Panc1 (cell line): ENCODE results near the gene DEGS2. TPM values are rescaled to one million over a fixed set of nuclear protein-coding genes. Genes with fewer than 3 reads are reported as not detected.

Experiments
- ATAC-seq: fragments of 200-7000 bp; cut with Tn5 transposase; 2 replicates; pipeline ENCODE4 v1.9.1; 2020; ENCODE audit warnings: mild to moderate bottlenecking, moderate library complexity
- BruUV-seq: library from RNA; stranded (reverse); fragments of 400-500 nt; replicated peaks from 2 replicates; lab custom pipeline; 2021; lab: Mats Ljungman, UMichigan
- CTCF ChIA-PET: fragments of 300-600 bp; sonication (Branson Sonifier 250); formaldehyde crosslinking; loops from one replicate; lab custom pipeline; 2022; ENCODE audit warnings: antibody characterized with exemption; lab: Charles Lee
- POLR2A ChIA-PET: fragments of 300-600 bp; sonication (Branson Sonifier 250); formaldehyde crosslinking; loops from one replicate; lab custom pipeline; 2022; ENCODE audit warnings: antibody characterized with exemption; lab: Charles Lee
- DNase-seq: peaks from one replicate; pipeline ENCODE4 v3.0.0-alpha.2; 2010; ENCODE audit warnings: low read depth, low spot score
- H3K27ac ChIP-seq: 2 replicates; pipeline ENCODE4 v1.5.1; 2011; ENCODE audit warnings: mild to moderate bottlenecking, low read length, inconsistent platforms
- H3K27me3 ChIP-seq: fragments of 200-500 bp; sonication (Bioruptor generic); 2 replicates; pipeline ENCODE4 v1.6.0; 2014; ENCODE audit warnings: low read length, inconsistent platforms; ENCODE audit not compliant: control insufficient read depth, insufficient read depth
- H3K36me3 ChIP-seq: fragments of 200-500 bp; sonication (Bioruptor generic); 2 replicates; pipeline ENCODE4 v1.5.1; 2014; ENCODE audit warnings: inconsistent platforms, mild to moderate bottlenecking, low read length, moderate library complexity; ENCODE audit not compliant: control insufficient read depth, insufficient read depth
- H3K4me1 ChIP-seq: 2 replicates; pipeline ENCODE4 v1.5.1; 2011; ENCODE audit warnings: inconsistent platforms, mild to moderate bottlenecking, low read length, moderate library complexity; ENCODE audit not compliant: control insufficient read depth, insufficient read depth
- H3K4me3 ChIP-seq, 2 experiments: 2 replicates each; pipeline ENCODE4 v1.5.1; 2011 to 2012; ENCODE audit warnings: low read depth in 2 of 2, low read length in 2 of 2, mild to moderate bottlenecking in 2 of 2, inconsistent platforms in 1 of 2, moderate library complexity in 1 of 2
- H3K9me3 ChIP-seq: fragments of 200-500 bp; sonication (Bioruptor generic); 2 replicates; pipeline ENCODE4 v1.5.1; 2014; ENCODE audit warnings: low read depth, mild to moderate bottlenecking, inconsistent platforms, low read length, moderate library complexity; ENCODE audit not compliant: control insufficient read depth, insufficient read depth
- CTCF ChIP-seq: fragments of 450-650 bp; IDR thresholded peaks from 2 replicates; pipeline ENCODE4 v1.5.1; 2017; ENCODE audit warnings: mild to moderate bottlenecking
- POLR2AphosphoS5 ChIP-seq: IDR thresholded peaks from 2 replicates; pipeline ENCODE4 v1.6.1; 2012; ENCODE audit warnings: mild to moderate bottlenecking, low read depth, low read length, moderate library complexity
- REST ChIP-seq, 2 experiments: IDR thresholded peaks; 2 replicates each; pipeline ENCODE4 v1.6.1; 2011 to 2012; ENCODE audit warnings: low read depth in 2 of 2, control low read depth in 1 of 2, low read length in 1 of 2, mild to moderate bottlenecking in 1 of 2, moderate library complexity in 1 of 2; ENCODE audit not compliant: insufficient read depth in 1 of 2
- SIN3A ChIP-seq: IDR thresholded peaks from 2 replicates; pipeline ENCODE4 v1.6.1; 2012; ENCODE audit warnings: low read depth, mild to moderate bottlenecking, low read length, moderate library complexity, borderline replicate concordance; ENCODE audit not compliant: insufficient read depth
- TCF7L2 ChIP-seq: IDR thresholded peaks from 2 replicates; pipeline ENCODE4 v1.6.1; 2011; ENCODE audit warnings: mild to moderate bottlenecking, low read depth, low read length, inconsistent platforms
- in situ Hi-C: cut with HindIII; loops from 2 replicates; pipeline ENCODE4 v1.10.0; 2016; ENCODE audit warnings: low sequenced_read_pairs, low pct_unique_long_range_greater_than_20kb
- intact Hi-C: fragments of 100-400 bp; cut with micrococcal nuclease; formaldehyde crosslinking; loops from one replicate; pipeline ENCODE4 v1.10.0; 2022; ENCODE audit not compliant: unreplicated experiment
- total RNA-seq: library from RNA; stranded (reverse); gene quantifications from one replicate; pipeline ENCODE4 v1.2.1, GENCODE V29; 2021; ENCODE audit not compliant: unreplicated experiment

DEGS2 gene
- total RNA-seq, 1 experiment from 2014 or later = 4.9 TPM

GRCh38 chr14:100143523-100143922, 15.9 kb downstream of the DEGS2 start:
- ATAC-seq = no peak
- intact Hi-C loops = no loop called here
- Histone ChIP-seq H3K36me3 (no peaks in the 10 kb centered on the region), H3K9me3 (no peaks in the 10 kb centered on the region), H3K4me1 (no peaks in the 10 kb centered on the region), H3K27ac (no peak overlapping the region), H3K4me3 (no peak overlapping the region), H3K27me3 (no peaks in the 10 kb centered on the region)
- no peak for DNase-seq
- TF ChIP-seq SIN3A (no peak), POLR2AphosphoS5 (no peak), REST (IDR thresholded peaks at IDR 0.05; ENCODE audit: insufficient read depth in 1 of 2, low read depth in 2 of 2, low read length in 1 of 2) (no peak), TCF7L2 (no peak), CTCF (no peak)
- ChIA-PET POLR2A (no interaction called here), CTCF (no interaction called here)
- in situ Hi-C loops = no loop called here
- no TSS peak for BruUV-seq

GRCh38 chr14:100142073-100143040, 17.1 kb downstream of the DEGS2 start:
- intact Hi-C loops (no loop called here), in situ Hi-C loops (no loop called here)
- H3K27me3 ChIP-seq = no peaks in the 10 kb centered on the region
- H3K9me3 ChIP-seq = no peaks in the 10 kb centered on the region
- ATAC-seq = no peak
- H3K4me1 ChIP-seq = no peaks in the 10 kb centered on the region
- ChIA-PET CTCF (interaction anchor here (0.6 kb wide), 1 partner anchor 31 kb away, joined by 5 read pairs; no protein-coding TSS in a partner anchor), POLR2A (no interaction called here)
- no peaks in the 10 kb centered on the region for H3K36me3 ChIP-seq
- no peak for DNase-seq
- no peak for TF ChIP-seq TCF7L2
- no peak for TF ChIP-seq REST (IDR thresholded peaks at IDR 0.05; ENCODE audit: insufficient read depth in 1 of 2, low read depth in 2 of 2, low read length in 1 of 2)
- TF ChIP-seq POLR2AphosphoS5 = no peak
- TF ChIP-seq CTCF = no peak
- no peak for TF ChIP-seq SIN3A
- H3K4me3 ChIP-seq = no peak overlapping the region
- no TSS peak for BruUV-seq
- no peak overlapping the region for H3K27ac ChIP-seq
